ENCODE data around the gene GRXCR2. TPM values are rescaled to one million over a fixed set of nuclear protein-coding genes. Genes with fewer than 3 reads are reported as not detected.

GRXCR2 gene
- total and polyA plus RNA-seq, 2 of the 4 experiments (the other 2 are of a cell fraction), result not detected

DNA sequence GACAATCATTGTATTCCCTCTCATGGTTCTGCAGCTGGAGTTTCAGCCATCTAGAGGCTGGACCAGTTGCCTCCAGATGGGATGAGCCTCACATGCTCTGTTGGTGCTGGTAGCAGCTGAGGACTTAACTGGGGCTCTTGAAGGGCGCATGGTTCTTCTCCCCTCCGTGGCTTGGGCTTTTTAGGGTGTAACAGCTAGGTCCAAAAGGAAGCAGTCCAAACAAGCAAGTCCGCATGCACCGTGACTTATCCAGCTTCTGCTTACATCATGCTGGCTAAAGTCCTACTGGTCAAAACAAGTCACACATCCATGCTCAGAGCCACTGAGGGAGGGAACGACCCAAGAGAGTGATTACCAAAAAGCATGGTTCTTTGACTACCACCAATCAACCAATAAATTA is 31.9 kb upstream of the GRXCR2 start:
- Histone ChIP-seq H2AFZ (replicated peaks; ENCODE audit: low read length, poor library complexity) (no peak overlapping the region), H2BK5ac (ENCODE audit: low read depth, low read length, poor library complexity, severe bottlenecking) (no peak overlapping the region), H3K9me1 (ENCODE audit: insufficient read depth, low read length) (0 out of 2 replicates have a peak, but pooled peaks cover 3% of the 10 kb centered on the region), H3K14ac (replicated peaks; ENCODE audit: low read depth, low read length) (no peak overlapping the region), H3K18ac (ENCODE audit: low read depth, low read length) (no peak overlapping the region), H4K5ac (ENCODE audit: low read depth, low read length) (no peak overlapping the region), H3K4me2 (ENCODE audit: low read depth, low read length) (no peak overlapping the region), H2BK120ac (ENCODE audit: low read depth, low read length) (no peak overlapping the region), H3K23ac (ENCODE audit: low read depth, low read length) (no peak overlapping the region), H2AK9ac (replicated peaks; ENCODE audit: low read depth, low read length, poor library complexity) (no peak overlapping the region), H2BK15ac (ENCODE audit: low read depth, low read length) (no peak overlapping the region), H3K27me3 (ENCODE audit: control insufficient read depth, insufficient read depth, low read length) (peaks cover 9% of the 10 kb centered on the region), H3K4me3 (ENCODE audit: insufficient read depth, low read depth, low read length) (no peak overlapping the region), H3K79me1 (ENCODE audit: low read depth in 1 of 2, low read length in 2 of 2) (no peaks in the 10 kb centered on the region), H3K9ac (ENCODE audit: low read depth, low read length) (no peak overlapping the region), H3K27ac (ENCODE audit: insufficient read depth, low read length) (no peak overlapping the region), H3K56ac (ENCODE audit: extremely low read depth, insufficient read depth, low read length) (no peak overlapping the region), H3K4me1 (ENCODE audit: control insufficient read depth, insufficient read depth, low read length) (no peaks in the 10 kb centered on the region), H4K8ac (ENCODE audit: low read depth in 2 of 2, low read length in 2 of 2) (no peak overlapping the region), H3K9me3 (ENCODE audit: control insufficient read depth, insufficient read depth, low read length) (no peaks in the 10 kb centered on the region), H4K91ac (ENCODE audit: insufficient read depth, low read depth, low read length) (no peak overlapping the region), H3K36me3 (ENCODE audit: control insufficient read depth, insufficient read depth, low read length) (no peaks in the 10 kb centered on the region), H2BK20ac (ENCODE audit: low read depth, low read length) (no peak overlapping the region), H2AK5ac (ENCODE audit: low read depth, low read length) (no peak overlapping the region), H3K4ac (ENCODE audit: low read depth, low read length) (no peak overlapping the region), H4K20me1 (ENCODE audit: insufficient read depth, low read length) (no peaks in the 10 kb centered on the region)
- POLR2A ChIA-PET (ENCODE audit: unreplicated experiment), result no interaction called here
- DNase-seq, result no peak
- in situ Hi-C loops (cut with MboI; ENCODE audit: low sequenced_read_pairs) (no loop called here), dilution Hi-C loops (cut with HindIII; ENCODE audit: low sequenced_read_pairs, unreplicated experiment) (no loop called here), intact Hi-C loops (cut with micrococcal nuclease) (no loop called here)
- CTCF ChIA-PET, result no interaction called here
- BruUV-seq (replicated peaks), result no TSS peak
- no peak for TF ChIP-seq CEBPB (IDR thresholded peaks at IDR 0.05; ENCODE audit: low read depth, low read length)
- no peak for TF ChIP-seq POLR2A (IDR thresholded peaks at IDR 0.05; ENCODE audit: low read depth, low read length)
- TF ChIP-seq BHLHE40 (IDR thresholded peaks at IDR 0.05; ENCODE audit: low read depth, low read length), result no peak
- TF ChIP-seq CHD1 (IDR thresholded peaks at IDR 0.05; ENCODE audit: low read depth, low read length), result no peak
- TF ChIP-seq MXI1 (IDR thresholded peaks at IDR 0.05; ENCODE audit: borderline replicate concordance, low read depth, low read length), result no peak
- no peak for TF ChIP-seq FOS (IDR thresholded peaks at IDR 0.05; ENCODE audit: low read depth, low read length)
- TF ChIP-seq MAFK (IDR thresholded peaks at IDR 0.05; ENCODE audit: low read depth, low read length), result no peak
- TF ChIP-seq RCOR1 (IDR thresholded peaks at IDR 0.05; ENCODE audit: insufficient replicate concordance, low read length), result no peak
- TF ChIP-seq, protein P1, sequence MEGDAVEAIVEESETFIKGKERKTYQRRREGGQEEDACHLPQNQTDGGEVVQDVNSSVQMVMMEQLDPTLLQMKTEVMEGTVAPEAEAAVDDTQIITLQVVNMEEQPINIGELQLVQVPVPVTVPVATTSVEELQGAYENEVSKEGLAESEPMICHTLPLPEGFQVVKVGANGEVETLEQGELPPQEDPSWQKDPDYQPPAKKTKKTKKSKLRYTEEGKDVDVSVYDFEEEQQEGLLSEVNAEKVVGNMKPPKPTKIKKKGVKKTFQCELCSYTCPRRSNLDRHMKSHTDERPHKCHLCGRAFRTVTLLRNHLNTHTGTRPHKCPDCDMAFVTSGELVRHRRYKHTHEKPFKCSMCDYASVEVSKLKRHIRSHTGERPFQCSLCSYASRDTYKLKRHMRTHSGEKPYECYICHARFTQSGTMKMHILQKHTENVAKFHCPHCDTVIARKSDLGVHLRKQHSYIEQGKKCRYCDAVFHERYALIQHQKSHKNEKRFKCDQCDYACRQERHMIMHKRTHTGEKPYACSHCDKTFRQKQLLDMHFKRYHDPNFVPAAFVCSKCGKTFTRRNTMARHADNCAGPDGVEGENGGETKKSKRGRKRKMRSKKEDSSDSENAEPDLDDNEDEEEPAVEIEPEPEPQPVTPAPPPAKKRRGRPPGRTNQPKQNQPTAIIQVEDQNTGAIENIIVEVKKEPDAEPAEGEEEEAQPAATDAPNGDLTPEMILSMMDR (conservative IDR thresholded peaks at IDR 0.05; ENCODE audit: low read depth, low read length), result no peak
- TF ChIP-seq, protein P2, sequence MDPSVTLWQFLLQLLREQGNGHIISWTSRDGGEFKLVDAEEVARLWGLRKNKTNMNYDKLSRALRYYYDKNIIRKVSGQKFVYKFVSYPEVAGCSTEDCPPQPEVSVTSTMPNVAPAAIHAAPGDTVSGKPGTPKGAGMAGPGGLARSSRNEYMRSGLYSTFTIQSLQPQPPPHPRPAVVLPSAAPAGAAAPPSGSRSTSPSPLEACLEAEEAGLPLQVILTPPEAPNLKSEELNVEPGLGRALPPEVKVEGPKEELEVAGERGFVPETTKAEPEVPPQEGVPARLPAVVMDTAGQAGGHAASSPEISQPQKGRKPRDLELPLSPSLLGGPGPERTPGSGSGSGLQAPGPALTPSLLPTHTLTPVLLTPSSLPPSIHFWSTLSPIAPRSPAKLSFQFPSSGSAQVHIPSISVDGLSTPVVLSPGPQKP (IDR thresholded peaks at IDR 0.05; ENCODE audit: borderline replicate concordance, low read depth, low read length), result no peak
- TF ChIP-seq MAZ (IDR thresholded peaks at IDR 0.05; ENCODE audit: borderline replicate concordance, low read depth, low read length), result no peak
- TF ChIP-seq RFX5 (IDR thresholded peaks at IDR 0.05; ENCODE audit: low read depth, low read length), result no peak
- TF ChIP-seq SMC3 (IDR thresholded peaks at IDR 0.05; ENCODE audit: low read depth, low read length), result no peak
- TF ChIP-seq, protein P3, sequence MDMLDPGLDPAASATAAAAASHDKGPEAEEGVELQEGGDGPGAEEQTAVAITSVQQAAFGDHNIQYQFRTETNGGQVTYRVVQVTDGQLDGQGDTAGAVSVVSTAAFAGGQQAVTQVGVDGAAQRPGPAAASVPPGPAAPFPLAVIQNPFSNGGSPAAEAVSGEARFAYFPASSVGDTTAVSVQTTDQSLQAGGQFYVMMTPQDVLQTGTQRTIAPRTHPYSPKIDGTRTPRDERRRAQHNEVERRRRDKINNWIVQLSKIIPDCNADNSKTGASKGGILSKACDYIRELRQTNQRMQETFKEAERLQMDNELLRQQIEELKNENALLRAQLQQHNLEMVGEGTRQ (IDR thresholded peaks at IDR 0.05; ENCODE audit: low read depth, low read length), result no peak
- no peak for TF ChIP-seq NFE2L2 (IDR thresholded peaks at IDR 0.05; ENCODE audit: low read depth, low read length)
- TF ChIP-seq RAD21 (IDR thresholded peaks at IDR 0.05; ENCODE audit: low read length), result no peak
- no peak for ATAC-seq (ENCODE audit: low read depth)
- whole genome bisulfite sequencing, 2 experiments (ENCODE audit: extremely low coverage in 2 of 2, insufficient read length in 1 of 2), result no CpG with 5 or more reads among the region's 5 CpGs
